ENCODE measurements around the gene LIN37. TPM values are rescaled to one million over a fixed set of nuclear protein-coding genes. Genes with fewer than 3 reads are reported as not detected.

LIN37 gene
- total RNA-seq, 1 donor from 2014 or later = 6.2 TPM

DNA sequence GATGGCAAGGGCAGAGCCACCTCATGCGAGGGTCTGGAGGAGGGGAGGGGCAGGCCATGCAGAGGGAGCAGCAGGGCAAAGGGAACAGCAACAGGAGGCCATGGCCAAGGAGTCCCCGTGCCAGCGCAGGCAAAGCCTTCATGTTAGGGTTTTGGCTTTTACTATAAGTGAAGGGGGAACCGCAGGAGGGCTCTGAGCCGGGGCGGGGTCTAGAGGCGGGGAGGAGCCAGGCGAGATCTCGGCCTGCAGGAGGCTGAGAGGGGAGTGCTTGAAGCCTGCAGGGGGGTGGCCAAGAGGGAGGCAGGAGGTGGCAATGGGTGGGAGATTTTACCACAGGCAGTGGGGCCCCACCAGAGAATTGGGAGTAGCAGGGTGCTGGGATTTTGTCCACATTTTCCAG lies 33.3 kb downstream of the LIN37 start:
- no peak for DNase-seq
- Histone ChIP-seq H3K27me3 (ENCODE audit: low read depth) (no peaks in the 10 kb centered on the region), H3K4me3 (no peak overlapping the region), H3K9me3 (replicated peaks) (no peaks in the 10 kb centered on the region), H3K36me3 (peaks cover 15% of the 10 kb centered on the region), H3K27ac (replicated peaks) (no peak overlapping the region), H3K4me1 (no peaks in the 10 kb centered on the region)
- TF ChIP-seq, protein P1, sequence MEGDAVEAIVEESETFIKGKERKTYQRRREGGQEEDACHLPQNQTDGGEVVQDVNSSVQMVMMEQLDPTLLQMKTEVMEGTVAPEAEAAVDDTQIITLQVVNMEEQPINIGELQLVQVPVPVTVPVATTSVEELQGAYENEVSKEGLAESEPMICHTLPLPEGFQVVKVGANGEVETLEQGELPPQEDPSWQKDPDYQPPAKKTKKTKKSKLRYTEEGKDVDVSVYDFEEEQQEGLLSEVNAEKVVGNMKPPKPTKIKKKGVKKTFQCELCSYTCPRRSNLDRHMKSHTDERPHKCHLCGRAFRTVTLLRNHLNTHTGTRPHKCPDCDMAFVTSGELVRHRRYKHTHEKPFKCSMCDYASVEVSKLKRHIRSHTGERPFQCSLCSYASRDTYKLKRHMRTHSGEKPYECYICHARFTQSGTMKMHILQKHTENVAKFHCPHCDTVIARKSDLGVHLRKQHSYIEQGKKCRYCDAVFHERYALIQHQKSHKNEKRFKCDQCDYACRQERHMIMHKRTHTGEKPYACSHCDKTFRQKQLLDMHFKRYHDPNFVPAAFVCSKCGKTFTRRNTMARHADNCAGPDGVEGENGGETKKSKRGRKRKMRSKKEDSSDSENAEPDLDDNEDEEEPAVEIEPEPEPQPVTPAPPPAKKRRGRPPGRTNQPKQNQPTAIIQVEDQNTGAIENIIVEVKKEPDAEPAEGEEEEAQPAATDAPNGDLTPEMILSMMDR (IDR thresholded peaks at IDR 0.05; ENCODE audit: borderline replicate concordance) = no peak
- intact Hi-C loops (cut with micrococcal nuclease) = no loop called here

GRCh38 chr19:35782589-35782988 lies 34.2 kb downstream of the LIN37 start:
- peaks cover 15% of the 10 kb centered on the region for H3K36me3 ChIP-seq
- DNase-seq = no peak
- H3K27ac ChIP-seq (replicated peaks) = no peak overlapping the region
- TF ChIP-seq, protein P1 (IDR thresholded peaks at IDR 0.05; ENCODE audit: borderline replicate concordance) = no peak
- H3K9me3 ChIP-seq (replicated peaks) = no peaks in the 10 kb centered on the region
- intact Hi-C loops (cut with micrococcal nuclease) = no loop called here
- H3K27me3 ChIP-seq (ENCODE audit: low read depth) = no peaks in the 10 kb centered on the region
- H3K4me1 ChIP-seq = no peaks in the 10 kb centered on the region
- H3K4me3 ChIP-seq = no peak overlapping the region

DNA sequence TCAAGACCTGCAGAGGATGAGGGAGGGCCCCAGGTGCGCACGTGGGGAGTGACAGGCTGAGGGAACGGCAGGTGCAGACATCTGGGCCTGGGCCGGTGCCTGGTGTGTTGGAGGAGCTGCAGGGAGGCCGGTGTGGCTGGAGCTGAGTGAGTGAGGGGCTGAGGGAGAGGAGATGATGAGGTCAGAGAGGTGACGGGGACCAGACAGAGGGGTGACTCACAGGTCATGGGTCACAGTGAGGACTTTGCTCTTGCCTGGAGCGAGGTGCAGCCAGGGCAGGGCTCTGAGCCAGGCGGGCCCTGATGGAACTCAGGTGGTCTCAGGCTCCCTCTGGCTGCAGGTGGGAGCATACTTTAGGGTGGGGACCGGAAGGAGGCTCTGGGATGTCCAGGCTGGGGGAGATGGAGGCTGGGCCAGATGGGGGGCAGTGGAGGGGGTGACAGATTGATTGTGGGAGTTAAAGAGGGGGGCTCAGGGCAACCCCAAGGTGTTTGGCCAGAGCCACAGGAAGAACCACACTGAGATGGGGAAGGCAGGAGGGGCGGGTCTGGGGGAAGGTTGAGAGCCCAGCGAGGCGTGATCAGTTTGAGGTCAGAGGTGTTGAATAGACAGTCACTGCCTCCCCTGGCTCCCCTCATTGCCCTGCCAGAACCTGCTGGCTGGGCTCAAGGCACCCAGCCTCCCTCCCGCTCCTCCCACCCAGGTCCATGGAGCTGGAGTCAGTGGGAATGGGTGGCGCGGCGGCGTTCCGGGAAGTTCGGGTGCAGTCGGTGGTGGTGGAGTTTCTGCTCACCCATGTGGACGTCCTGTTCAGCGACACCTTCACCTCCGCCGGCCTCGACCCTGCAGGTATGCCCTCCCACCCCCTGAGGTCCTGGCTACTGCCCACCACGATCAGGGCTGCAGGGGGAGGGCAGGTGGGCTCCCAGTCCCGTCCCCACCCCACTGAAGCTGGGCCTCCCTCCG lies 35.4 kb downstream of the LIN37 start:
- Histone ChIP-seq H3K4me3 (no peak overlapping the region), H3K9me3 (replicated peaks) (no peaks in the 10 kb centered on the region), H3K4me1 (no peaks in the 10 kb centered on the region), H3K27ac (replicated peaks) (no peak overlapping the region), H3K36me3 (peaks cover 15% of the 10 kb centered on the region), H3K27me3 (ENCODE audit: low read depth) (no peaks in the 10 kb centered on the region)
- TF ChIP-seq, protein P1 (IDR thresholded peaks at IDR 0.05; ENCODE audit: borderline replicate concordance) = no peak
- intact Hi-C loops (cut with micrococcal nuclease) = no loop called here
- DNase-seq = no peak

- peaks cover 15% of the 10 kb centered on the region for H3K36me3 ChIP-seq
- no peaks in the 10 kb centered on the region for H3K27me3 ChIP-seq (ENCODE audit: low read depth)
- H3K27ac ChIP-seq (replicated peaks) = no peak overlapping the region
- intact Hi-C loops (cut with micrococcal nuclease) = no loop called here
- H3K9me3 ChIP-seq (replicated peaks) = no peaks in the 10 kb centered on the region
- TF ChIP-seq, protein P1 (IDR thresholded peaks at IDR 0.05; ENCODE audit: borderline replicate concordance) = no peak
- DNase-seq = no peak
- H3K4me3 ChIP-seq = no peak overlapping the region
- H3K4me1 ChIP-seq = no peaks in the 10 kb centered on the region
Observed at GRCh38 chr19:35784503-35785338, 36.3 kb downstream of the LIN37 start.

- peaks cover 11% of the 10 kb centered on the region for H3K36me3 ChIP-seq
- intact Hi-C loops (cut with micrococcal nuclease) = no loop called here
- TF ChIP-seq, protein P1 (IDR thresholded peaks at IDR 0.05; ENCODE audit: borderline replicate concordance) = no peak
Observed at GRCh38 chr19:35785339-35785627, 36.9 kb downstream of the LIN37 start.

More at GRCh38 chr19:35785339-35785627, 36.9 kb downstream of the LIN37 start:
- Histone ChIP-seq H3K4me3 (no peak overlapping the region), H3K27me3 (ENCODE audit: low read depth) (no peaks in the 10 kb centered on the region), H3K27ac (replicated peaks) (no peak overlapping the region), H3K9me3 (replicated peaks) (no peaks in the 10 kb centered on the region), H3K4me1 (no peaks in the 10 kb centered on the region)
- no peak for DNase-seq
